Stimulated activated CD4-positive, alpha-beta T cell treated with anti-CD3 and anti-CD28 coated beads, Interleukin-4, amount 100 ng/mL, for 4 hours (primary cell): ENCODE data around the gene ZSWIM3.
A peak's percentile ranks its signal among the peaks of the same experiment; 100 is the strongest.

ENCODE experiments used
- DNase-seq, 2 experiments: peaks; one replicate each; pipeline ENCODE4 v3.0.0-alpha.2; 2020

Gene ZSWIM3

GRCh38 chr20:45833030-45833882, 24.2 kb upstream of the ZSWIM3 start, which contains the start of gene SNX21:
SNX21 (plus strand) TSS chr20:45833799; CDS start chr20:45833920, 121 bp downstream.
- peak in 1 of 2 experiments; percentile 18 for DNase-seq

GRCh38 chr20:45833883-45834796, 23.3 kb upstream of the ZSWIM3 start:
- DNase-seq = peak; percentile 42 to 49

- DNase-seq = no peak
Observed at GRCh38 chr20:45834797-45835161, 22.6 kb upstream of the ZSWIM3 start.

DNA sequence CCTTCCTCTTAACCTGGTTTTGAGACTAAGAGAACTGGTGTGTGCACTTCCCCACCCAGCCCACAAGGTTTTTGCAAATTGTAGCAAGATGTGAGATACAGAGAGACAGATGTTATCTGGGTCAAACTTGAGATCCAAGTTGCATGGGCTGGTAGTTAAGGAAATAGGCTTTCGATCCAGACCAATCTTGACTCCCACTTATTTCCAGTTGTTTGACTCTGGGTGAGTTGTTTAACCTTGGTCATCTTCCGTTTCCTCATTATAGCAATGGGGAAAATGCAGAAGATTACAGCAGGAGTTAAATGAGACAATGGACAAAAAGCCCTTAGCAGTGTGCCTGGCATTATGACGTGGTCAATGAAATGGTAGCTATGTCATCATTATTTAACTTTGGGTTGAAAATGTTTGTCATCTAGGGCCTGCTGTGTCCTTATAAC, 22.1 kb upstream of the ZSWIM3 start:
- DNase-seq = no peak

- DNase-seq = no peak
Observed at GRCh38 chr20:45835825-45836224, 21.6 kb upstream of the ZSWIM3 start.

- DNase-seq = no peak
Observed at GRCh38 chr20:45836841-45837240, 20.6 kb upstream of the ZSWIM3 start.

DNA sequence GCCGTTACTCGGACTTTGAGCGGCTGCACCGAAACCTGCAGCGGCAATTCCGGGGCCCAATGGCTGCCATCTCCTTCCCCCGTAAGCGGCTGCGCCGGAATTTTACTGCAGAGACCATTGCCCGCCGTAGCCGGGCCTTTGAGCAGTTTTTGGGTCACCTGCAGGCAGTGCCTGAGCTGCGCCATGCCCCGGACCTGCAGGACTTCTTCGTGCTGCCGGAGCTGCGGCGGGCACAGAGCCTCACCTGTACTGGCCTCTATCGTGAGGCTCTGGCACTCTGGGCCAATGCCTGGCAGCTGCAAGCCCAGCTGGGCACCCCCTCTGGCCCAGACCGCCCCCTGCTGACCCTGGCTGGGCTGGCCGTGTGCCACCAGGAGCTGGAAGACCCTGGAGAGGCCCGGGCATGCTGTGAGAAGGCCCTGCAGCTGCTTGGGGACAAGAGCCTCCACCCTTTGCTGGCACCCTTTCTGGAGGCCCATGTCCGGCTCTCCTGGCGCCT, 16.7 kb upstream of the ZSWIM3 start:
- DNase-seq = no peak

DNA sequence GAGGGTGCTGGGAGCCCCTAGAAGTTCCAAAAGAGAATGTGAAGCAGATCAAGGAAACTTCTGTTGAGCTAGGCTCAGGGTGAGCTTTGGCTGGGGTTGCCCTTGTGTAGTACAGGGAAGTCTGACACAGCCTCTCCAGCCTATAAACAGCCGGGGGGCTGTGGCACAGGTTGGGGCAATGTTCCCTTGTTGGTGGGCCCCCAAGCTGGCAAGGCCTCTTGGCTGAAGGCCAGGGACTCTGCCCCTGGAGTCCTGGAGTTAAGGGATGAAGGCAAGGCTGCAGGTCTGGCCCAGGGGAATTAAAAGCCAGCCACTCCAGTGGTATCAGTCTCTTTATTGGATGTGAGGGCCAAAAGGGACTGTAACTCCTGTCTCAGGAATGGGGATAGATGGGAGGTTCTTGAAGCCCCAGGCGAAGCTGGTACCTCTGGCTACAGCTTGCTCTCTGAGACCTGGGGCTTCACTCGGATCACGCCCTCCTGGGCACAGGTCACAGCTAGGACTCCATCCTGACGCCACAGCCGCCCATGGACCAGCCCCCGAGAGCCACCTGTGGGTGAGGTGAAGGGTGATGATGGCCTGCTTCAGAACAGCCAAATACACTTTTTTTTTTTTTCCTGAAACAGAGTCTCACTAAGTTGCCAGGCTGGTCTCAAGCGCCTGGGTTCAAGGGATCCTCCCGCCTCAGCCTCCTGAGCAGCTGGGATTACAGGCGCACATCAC, 15.8 kb upstream of the ZSWIM3 start:
- no peak for DNase-seq

GRCh38 chr20:45842169-45842812, 15.1 kb upstream of the ZSWIM3 start:
- no peak for DNase-seq

GRCh38 chr20:45843506-45843905, 13.9 kb upstream of the ZSWIM3 start:
- DNase-seq = no peak

- no peak for DNase-seq
Observed at GRCh38 chr20:45845452-45845851, 12.0 kb upstream of the ZSWIM3 start.

GRCh38 chr20:45848421-45848820, 9.0 kb upstream of the ZSWIM3 start:
- DNase-seq = no peak

GRCh38 chr20:45848969-45849582, 8.3 kb upstream of the ZSWIM3 start:
- DNase-seq = no peak

DNA sequence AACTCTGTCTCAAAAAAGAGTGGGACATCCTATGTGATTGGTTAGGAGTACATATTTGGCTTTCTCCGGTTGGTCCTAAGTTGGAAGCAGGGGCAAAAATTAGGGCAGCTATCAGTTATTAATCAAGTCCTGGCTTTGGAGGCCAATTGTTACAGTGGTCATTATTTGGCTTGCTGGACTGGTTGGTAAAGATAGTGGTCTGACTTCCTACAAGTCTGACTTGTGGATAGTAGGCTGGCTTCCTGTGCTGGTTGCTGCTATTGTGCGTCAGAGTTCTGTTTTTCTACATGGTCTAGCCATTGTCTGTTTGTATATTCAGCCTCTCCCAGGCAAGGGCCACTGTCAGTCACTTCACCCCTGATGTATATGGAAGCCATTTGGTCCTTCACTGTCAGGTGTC, 7.2 kb upstream of the ZSWIM3 start:
- DNase-seq = no peak

DNA sequence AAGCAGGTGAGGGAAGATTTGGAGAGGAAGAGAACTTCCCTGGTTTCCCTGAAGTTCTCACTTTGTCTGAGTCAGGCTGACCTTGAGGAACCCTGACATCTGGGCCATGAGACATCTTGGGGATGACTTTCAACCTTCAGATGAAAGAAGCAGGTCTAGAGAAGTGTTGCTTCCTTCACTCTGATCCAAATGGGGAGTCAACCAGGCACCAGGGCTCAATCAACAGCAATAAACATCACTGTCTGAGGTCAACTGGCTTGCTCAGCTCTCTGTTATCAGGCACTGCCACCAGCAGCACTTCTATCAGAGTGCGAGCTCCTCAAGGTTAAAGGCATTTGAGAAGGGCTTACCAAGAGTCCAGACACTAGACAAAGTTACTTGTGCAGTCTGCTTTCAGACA, 6.5 kb upstream of the ZSWIM3 start:
- no peak for DNase-seq

GRCh38 chr20:45851501-45851900, 5.9 kb upstream of the ZSWIM3 start:
- no peak for DNase-seq

GRCh38 chr20:45852326-45852725, 5.1 kb upstream of the ZSWIM3 start:
- no peak for DNase-seq

GRCh38 chr20:45853484-45853883, 3.9 kb upstream of the ZSWIM3 start:
- no peak for DNase-seq

GRCh38 chr20:45857882-45858216, 435 bp downstream of the ZSWIM3 start:
- no peak for DNase-seq

DNA sequence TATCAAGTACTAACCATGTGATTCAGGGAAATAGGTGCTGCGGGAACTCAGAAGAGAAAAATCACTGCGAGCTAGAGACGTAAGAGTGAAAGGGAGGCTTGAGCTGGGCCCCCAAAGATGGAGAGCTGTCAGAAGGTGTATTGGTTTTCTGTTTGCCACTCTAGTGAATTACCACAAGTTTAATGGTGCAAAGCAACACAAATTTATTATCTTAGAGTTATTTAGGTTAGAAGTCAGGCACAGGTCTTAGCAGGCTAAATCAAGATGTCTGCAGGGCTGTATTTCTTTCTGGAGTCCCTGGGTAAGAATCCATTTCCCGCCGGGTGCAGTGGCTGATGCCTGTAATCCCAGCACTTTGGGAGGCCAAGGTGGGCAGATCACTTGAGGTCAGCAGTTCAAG, 2.5 kb downstream of the ZSWIM3 start:
- no peak for DNase-seq

GRCh38 chr20:45860560-45861220, 3.3 kb downstream of the ZSWIM3 start:
- DNase-seq = no peak
